HG03378 (cell line): ENCODE results near the gene PDZRN3.

Experiments used
- ATAC-seq: cut with Tn5 transposase; IDR thresholded peaks from one replicate; pipeline ENCODE4 v1.9.1; 2021; ENCODE audit warnings: mild to moderate bottlenecking, moderate library complexity; ENCODE audit not compliant: unreplicated experiment

PDZRN3 gene

GRCh38 chr3:73558727-73559075 lies 66.0 kb downstream of the PDZRN3 start:
- ATAC-seq, result no peak

GRCh38 chr3:73557986-73558726 lies 66.6 kb downstream of the PDZRN3 start:
- no peak for ATAC-seq

- no peak for ATAC-seq
Observed at GRCh38 chr3:73556520-73557372, 68.0 kb downstream of the PDZRN3 start.

GRCh38 chr3:73555076-73555475 lies 69.7 kb downstream of the PDZRN3 start:
- no peak for ATAC-seq

- ATAC-seq, result no peak
Observed at GRCh38 chr3:73552700-73553099, 72.0 kb downstream of the PDZRN3 start.

- no peak for ATAC-seq
Observed at GRCh38 chr3:73550032-73550431, 74.7 kb downstream of the PDZRN3 start.

- no peak for ATAC-seq
Observed at GRCh38 chr3:73549051-73549600, 75.6 kb downstream of the PDZRN3 start.

- no peak for ATAC-seq
Observed at GRCh38 chr3:73548436-73548835, 76.3 kb downstream of the PDZRN3 start.

GRCh38 chr3:73547427-73548248 lies 77.1 kb downstream of the PDZRN3 start:
- ATAC-seq, result no peak

- ATAC-seq, result no peak
Observed at GRCh38 chr3:73546961-73547360, 77.8 kb downstream of the PDZRN3 start.

GRCh38 chr3:73543412-73543811 lies 81.3 kb downstream of the PDZRN3 start:
- ATAC-seq, result no peak

- ATAC-seq, result no peak
Observed at GRCh38 chr3:73542136-73542535, 82.6 kb downstream of the PDZRN3 start.

GRCh38 chr3:73540969-73541740 lies 83.6 kb downstream of the PDZRN3 start:
- ATAC-seq, result no peak

GRCh38 chr3:73538486-73538885 lies 86.3 kb downstream of the PDZRN3 start:
- ATAC-seq, result no peak

GRCh38 chr3:73536952-73537351 lies 87.8 kb downstream of the PDZRN3 start:
- ATAC-seq, result no peak

GRCh38 chr3:73536336-73536895 lies 88.3 kb downstream of the PDZRN3 start:
- no peak for ATAC-seq

- no peak for ATAC-seq
Observed at GRCh38 chr3:73535931-73536330, 88.8 kb downstream of the PDZRN3 start.

- no peak for ATAC-seq
Observed at GRCh38 chr3:73535137-73535536, 89.6 kb downstream of the PDZRN3 start.

- no peak for ATAC-seq
Observed at GRCh38 chr3:73530022-73530396, 94.7 kb downstream of the PDZRN3 start.
